Measurements from ENCODE around the gene AACS. TPM values are rescaled to one million over a fixed set of nuclear protein-coding genes. Genes with fewer than 3 reads are reported as not detected.
"Not testable (repeated sequence)": the region's sequence is repeated elsewhere in the genome, so short reads cannot be mapped to it uniquely, and the experiment has no call there.

Gene AACS
- total RNA-seq, 1 experiment from 2014 or later: 46.8 TPM

DNA sequence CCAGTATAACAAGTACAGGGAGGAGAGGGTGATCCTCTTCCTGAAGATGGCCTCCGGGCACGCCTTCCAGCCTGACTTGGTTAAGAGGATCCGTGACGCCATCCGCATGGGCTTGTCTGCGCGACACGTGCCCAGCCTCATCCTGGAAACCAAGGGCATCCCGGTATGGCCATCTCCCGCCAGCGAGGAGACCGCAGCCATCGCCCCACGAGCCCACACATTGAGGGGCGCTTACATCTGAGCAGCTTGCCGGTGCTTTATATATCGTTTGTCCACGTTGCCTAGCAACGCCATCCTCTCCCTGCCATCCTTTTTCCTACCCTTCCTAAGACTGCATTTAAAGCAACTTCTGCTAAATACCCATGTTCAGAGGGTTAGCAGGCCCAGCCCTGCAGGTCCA lies 71.5 kb downstream of the AACS start:
- DNase-seq: no peak
- POLR2A ChIA-PET (ENCODE audit: unreplicated experiment): no interaction called here
- TF ChIP-seq, protein P1, sequence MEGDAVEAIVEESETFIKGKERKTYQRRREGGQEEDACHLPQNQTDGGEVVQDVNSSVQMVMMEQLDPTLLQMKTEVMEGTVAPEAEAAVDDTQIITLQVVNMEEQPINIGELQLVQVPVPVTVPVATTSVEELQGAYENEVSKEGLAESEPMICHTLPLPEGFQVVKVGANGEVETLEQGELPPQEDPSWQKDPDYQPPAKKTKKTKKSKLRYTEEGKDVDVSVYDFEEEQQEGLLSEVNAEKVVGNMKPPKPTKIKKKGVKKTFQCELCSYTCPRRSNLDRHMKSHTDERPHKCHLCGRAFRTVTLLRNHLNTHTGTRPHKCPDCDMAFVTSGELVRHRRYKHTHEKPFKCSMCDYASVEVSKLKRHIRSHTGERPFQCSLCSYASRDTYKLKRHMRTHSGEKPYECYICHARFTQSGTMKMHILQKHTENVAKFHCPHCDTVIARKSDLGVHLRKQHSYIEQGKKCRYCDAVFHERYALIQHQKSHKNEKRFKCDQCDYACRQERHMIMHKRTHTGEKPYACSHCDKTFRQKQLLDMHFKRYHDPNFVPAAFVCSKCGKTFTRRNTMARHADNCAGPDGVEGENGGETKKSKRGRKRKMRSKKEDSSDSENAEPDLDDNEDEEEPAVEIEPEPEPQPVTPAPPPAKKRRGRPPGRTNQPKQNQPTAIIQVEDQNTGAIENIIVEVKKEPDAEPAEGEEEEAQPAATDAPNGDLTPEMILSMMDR (conservative IDR thresholded peaks at IDR 0.05): no peak
- no peak for TF ChIP-seq EZH2 (IDR thresholded peaks at IDR 0.05; ENCODE audit: low read depth)

DNA sequence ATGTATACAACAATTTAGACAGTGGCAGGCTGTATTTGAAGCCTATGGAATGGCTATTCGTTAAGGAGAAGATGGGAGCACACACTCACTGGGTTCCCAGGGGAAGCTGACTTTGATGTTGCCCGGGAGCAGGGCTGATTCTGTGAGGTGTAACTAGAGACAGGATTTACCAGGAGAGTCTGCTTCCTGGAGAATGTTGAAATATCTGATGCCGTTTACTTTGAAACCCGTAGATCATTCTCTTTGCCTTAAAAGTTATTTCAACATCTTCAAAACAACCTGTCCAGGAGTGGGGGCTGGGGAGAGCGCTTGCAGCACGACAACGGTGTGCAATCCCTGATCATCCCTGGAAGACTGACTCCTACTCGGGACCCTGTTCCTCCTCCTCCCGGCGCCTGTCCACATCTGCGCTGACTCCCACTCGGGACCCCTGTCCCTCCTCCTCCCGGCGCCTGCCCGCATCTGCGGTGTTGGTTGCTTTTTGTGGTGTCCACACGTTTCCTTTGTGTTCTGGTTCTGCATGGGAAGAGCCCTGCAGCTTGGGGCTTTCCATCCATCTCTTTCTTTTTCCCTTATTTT lies 72.6 kb downstream of the AACS start:
- CTCF ChIA-PET: no interaction called here
- intact Hi-C loops (cut with micrococcal nuclease; ENCODE audit: unreplicated experiment): no loop called here
- TF ChIP-seq, protein P1 (conservative IDR thresholded peaks at IDR 0.05): no peak
- no peak for TF ChIP-seq EZH2 (IDR thresholded peaks at IDR 0.05; ENCODE audit: low read depth)

More for the DNA sequence above, 71.5 kb downstream of the AACS start:
- Histone ChIP-seq H3K79me2 (ENCODE audit: low read depth) (no peaks in the 10 kb centered on the region), H3K9me2 (ENCODE audit: insufficient read depth) (no peaks in the 10 kb centered on the region), H3K4me2 (no peak overlapping the region), H4K20me1 (ENCODE audit: insufficient read depth) (no peaks in the 10 kb centered on the region), H3K9me3 (ENCODE audit: insufficient read depth, low read depth) (no peaks in the 10 kb centered on the region), H3K27me3 (ENCODE audit: insufficient read depth, low read depth) (no peaks in the 10 kb centered on the region), H3F3A (ENCODE audit: insufficient read depth, low read depth) (peaks cover 10% of the 10 kb centered on the region; the same call in 1 of the 2 replicates), H3K27ac (no peak overlapping the region), H2AFZ (no peak overlapping the region), H3K36me3 (ENCODE audit: low read depth) (no peaks in the 10 kb centered on the region), H3K4me3 (no peak overlapping the region), H3K4me1 (replicated peaks; ENCODE audit: insufficient read depth) (peaks cover 19% of the 10 kb centered on the region)
- intact Hi-C loops (cut with micrococcal nuclease; ENCODE audit: unreplicated experiment): no loop called here
- CTCF ChIA-PET: no interaction called here
- no TSS peak for BruUV-seq (replicated peaks)

DNA sequence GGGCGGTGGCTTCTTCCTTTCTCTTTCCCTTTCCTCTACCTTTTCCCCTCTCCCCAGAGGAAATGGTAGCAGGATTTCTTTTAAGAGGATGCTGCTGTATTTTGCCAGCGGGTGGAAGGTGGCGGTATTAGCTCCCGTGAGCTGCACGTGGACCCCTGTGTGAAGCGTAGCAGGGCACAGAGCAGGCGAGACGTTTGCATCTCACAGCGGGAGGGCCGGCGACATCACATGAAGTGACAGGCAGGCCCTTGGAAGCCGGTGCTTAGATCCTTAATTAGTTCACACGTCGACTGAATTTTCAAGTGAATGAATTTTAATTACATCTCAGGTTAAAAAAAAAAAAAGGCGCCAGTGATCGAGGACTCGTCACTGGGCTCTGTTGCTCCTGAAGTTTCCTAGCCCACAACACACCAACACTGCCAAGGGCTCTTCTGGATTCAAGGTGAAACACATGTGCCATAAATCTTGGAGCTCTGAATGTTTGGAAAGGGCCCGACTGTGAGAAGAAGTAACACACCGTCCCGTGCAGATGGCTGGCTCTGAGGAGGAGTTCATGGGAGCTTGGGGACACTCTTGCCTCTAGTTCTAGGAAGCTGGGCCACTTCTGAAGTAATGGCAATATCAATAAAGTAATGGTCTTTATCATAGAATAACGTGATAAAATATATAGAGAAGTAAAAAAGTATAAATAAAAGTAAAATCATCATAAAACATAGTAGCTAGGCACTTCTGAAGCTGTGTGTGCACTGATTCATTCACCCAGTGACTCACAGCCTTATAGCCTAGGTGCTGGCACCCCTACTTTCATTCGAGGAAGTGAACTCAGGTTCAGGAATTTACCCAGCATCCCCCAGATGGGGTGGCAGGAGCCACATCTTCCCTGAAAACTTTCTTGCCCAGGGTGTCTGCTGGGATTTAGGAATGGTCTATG lies 75.3 kb downstream of the AACS start:
- Histone ChIP-seq H3K27ac (peak overlapping the region; percentile 56), H3K4me2 (peak overlapping the region; percentile 36; the same call in 1 of the 2 replicates)

More for the DNA sequence above, 72.6 kb downstream of the AACS start:
- Histone ChIP-seq H3K79me2 (ENCODE audit: low read depth) (no peaks in the 10 kb centered on the region), H3K9me2 (ENCODE audit: insufficient read depth) (no peaks in the 10 kb centered on the region), H3F3A (ENCODE audit: insufficient read depth, low read depth) (peaks cover 10% of the 10 kb centered on the region; the same call in 1 of the 2 replicates), H2AFZ (no peak overlapping the region), H3K27me3 (ENCODE audit: insufficient read depth, low read depth) (no peaks in the 10 kb centered on the region), H3K36me3 (ENCODE audit: low read depth) (no peaks in the 10 kb centered on the region), H3K4me2 (no peak overlapping the region), H4K20me1 (ENCODE audit: insufficient read depth) (no peaks in the 10 kb centered on the region), H3K4me3 (no peak overlapping the region), H3K4me1 (replicated peaks; ENCODE audit: insufficient read depth) (peaks cover 19% of the 10 kb centered on the region), H3K27ac (0 out of 2 replicates have a peak overlapping the region, but pooled peaks have one; percentile 10), H3K9me3 (ENCODE audit: insufficient read depth, low read depth) (no peaks in the 10 kb centered on the region)
- no peak for DNase-seq
- POLR2A ChIA-PET (ENCODE audit: unreplicated experiment): no interaction called here
- no TSS peak for BruUV-seq (replicated peaks)

DNA sequence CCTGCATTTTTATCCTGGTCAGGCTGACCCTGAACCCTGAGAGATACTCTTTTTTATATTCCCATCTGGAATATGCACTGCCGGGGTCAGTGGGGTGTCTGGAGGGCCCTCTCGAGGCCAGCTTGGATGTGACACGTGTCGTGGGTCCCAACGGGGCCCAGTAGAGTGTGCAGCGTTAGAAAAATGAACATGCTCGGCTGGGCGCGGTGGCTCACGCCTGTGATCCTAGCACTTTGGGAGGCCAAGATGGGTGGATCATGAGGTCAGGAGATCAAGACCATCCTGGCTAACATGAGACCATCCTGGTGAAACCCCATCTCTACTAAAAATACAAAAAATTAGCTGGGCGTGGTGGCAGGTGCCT lies 76.0 kb downstream of the AACS start:
- H3K4me1 ChIP-seq (replicated peaks; ENCODE audit: insufficient read depth): peaks cover 19% of the 10 kb centered on the region
- H3F3A ChIP-seq (ENCODE audit: insufficient read depth, low read depth); BruUV-seq (replicated peaks); H3K9me2 ChIP-seq (ENCODE audit: insufficient read depth); H2AFZ ChIP-seq; H3K4me3 ChIP-seq; H4K20me1 ChIP-seq (ENCODE audit: insufficient read depth); DNase-seq; CTCF ChIA-PET; intact Hi-C loops (cut with micrococcal nuclease; ENCODE audit: unreplicated experiment); H3K27me3 ChIP-seq (ENCODE audit: insufficient read depth, low read depth); H3K79me2 ChIP-seq (ENCODE audit: low read depth); H3K36me3 ChIP-seq (ENCODE audit: low read depth); H3K9me3 ChIP-seq (ENCODE audit: insufficient read depth, low read depth); H3K27ac ChIP-seq; H3K4me2 ChIP-seq: not testable (repeated sequence)
- POLR2A ChIA-PET (ENCODE audit: unreplicated experiment): interaction anchor here (0.6 kb wide), 1 partner anchor 1164 kb away, joined by 4 read pairs; no protein-coding TSS in a partner anchor

More for the DNA sequence above, 75.3 kb downstream of the AACS start:
- H3K4me3 ChIP-seq: no peak overlapping the region
- H3K9me2 ChIP-seq (ENCODE audit: insufficient read depth): no peaks in the 10 kb centered on the region
- H2AFZ ChIP-seq: no peak overlapping the region
- H4K20me1 ChIP-seq (ENCODE audit: insufficient read depth): no peaks in the 10 kb centered on the region
- H3K4me1 ChIP-seq (replicated peaks; ENCODE audit: insufficient read depth): peaks cover 19% of the 10 kb centered on the region
- no peaks in the 10 kb centered on the region for H3K36me3 ChIP-seq (ENCODE audit: low read depth)
- TF ChIP-seq EZH2 (IDR thresholded peaks at IDR 0.05; ENCODE audit: low read depth): no peak
- TF ChIP-seq, protein P1 (conservative IDR thresholded peaks at IDR 0.05): no peak
- ChIA-PET POLR2A (ENCODE audit: unreplicated experiment) (interaction anchor here (0.5 to 0.6 kb wide), 4 partner anchors 91 to 1163 kb away, joined by 3 to 4 read pairs (median 4); no protein-coding TSS in a partner anchor), CTCF (no interaction called here)
- peak; percentile 48 to 84 for DNase-seq
- no peaks in the 10 kb centered on the region for H3K9me3 ChIP-seq (ENCODE audit: insufficient read depth, low read depth)
- H3K27me3 ChIP-seq (ENCODE audit: insufficient read depth, low read depth): no peaks in the 10 kb centered on the region
- intact Hi-C loops (cut with micrococcal nuclease; ENCODE audit: unreplicated experiment): no loop called here
- H3K79me2 ChIP-seq (ENCODE audit: low read depth): no peaks in the 10 kb centered on the region
- no TSS peak for BruUV-seq (replicated peaks)
- H3F3A ChIP-seq (ENCODE audit: insufficient read depth, low read depth): peaks cover 10% of the 10 kb centered on the region; the same call in 1 of the 2 replicates
